ENCODE data around the gene PGAM5.

DNA sequence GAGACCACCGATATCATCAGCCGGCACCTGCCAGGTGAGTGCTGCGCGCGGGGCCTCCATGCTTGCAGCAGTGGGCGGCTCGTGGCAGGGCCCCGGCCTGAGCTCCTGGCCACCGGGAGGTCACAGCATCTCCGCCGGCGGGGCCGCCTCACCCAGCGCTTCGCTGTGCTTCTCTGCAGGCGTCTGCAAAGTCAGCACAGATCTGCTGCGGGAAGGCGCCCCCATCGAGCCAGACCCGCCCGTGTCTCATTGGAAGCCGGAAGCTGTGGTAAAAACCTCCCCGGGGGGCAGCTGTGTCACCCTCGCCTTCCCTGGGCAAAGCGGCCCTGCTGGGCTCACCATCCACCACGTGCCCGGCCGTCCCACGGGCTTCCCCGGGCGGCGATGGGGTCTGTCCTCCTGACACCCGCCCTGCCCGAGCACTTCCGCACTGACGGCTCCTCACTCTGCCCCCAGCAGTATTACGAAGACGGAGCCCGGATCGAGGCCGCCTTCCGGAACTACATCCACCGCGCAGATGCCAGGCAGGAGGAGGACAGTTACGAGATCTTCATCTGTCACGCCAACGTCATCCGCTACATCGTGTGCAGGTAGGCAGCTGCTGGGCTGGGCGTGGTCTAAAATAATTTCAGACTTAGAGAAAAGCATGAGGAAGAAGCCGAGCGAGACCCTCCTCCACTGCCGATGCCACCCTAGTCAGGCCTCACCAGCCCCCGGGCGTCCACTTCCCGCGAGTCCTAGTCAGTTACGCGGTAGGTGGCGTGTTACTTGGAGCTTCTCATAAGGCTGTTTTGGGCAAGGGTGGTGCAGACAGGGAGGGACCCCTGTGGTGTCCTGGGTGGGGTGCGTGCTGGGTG lies 7.1 kb downstream of the PGAM5 start:
- TF ChIP-seq EZH2phosphoT487 (IDR thresholded peaks at IDR 0.05; ENCODE audit: insufficient read depth, low read depth) = no peak
- TF ChIP-seq EZH2 (IDR thresholded peaks at IDR 0.05; ENCODE audit: insufficient read depth, poor library complexity, severe bottlenecking) = no peak
